Endodermal cell (in vitro differentiated cells): ENCODE data around the gene LRRC18. TPM values are rescaled to one million over a fixed set of nuclear protein-coding genes. Genes with fewer than 3 reads are reported as not detected.

ENCODE experiments used
- DNase-seq: peaks from one replicate; pipeline ENCODE4 v3.0.0-alpha.2; 2017
- H3K27ac ChIP-seq: 2 replicates; pipeline ENCODE4 v1.5.1; 2013; ENCODE audit warnings: mild to moderate bottlenecking, low read depth, low read length, moderate library complexity
- H3K27me3 ChIP-seq: 2 replicates; pipeline ENCODE4 v1.6.1; 2013; ENCODE audit warnings: mild to moderate bottlenecking, low read length, moderate library complexity; ENCODE audit not compliant: insufficient read depth, control insufficient read depth, poor library complexity, severe bottlenecking
- H3K36me3 ChIP-seq: 2 replicates; pipeline ENCODE4 v1.7.0; 2013; ENCODE audit warnings: mild to moderate bottlenecking, low read length, moderate library complexity; ENCODE audit not compliant: control insufficient read depth, insufficient read depth
- H3K4me1 ChIP-seq: one replicate; pipeline ENCODE4 v1.7.0; 2013; ENCODE audit warnings: low read length; ENCODE audit not compliant: control insufficient read depth, insufficient read depth
- H3K4me3 ChIP-seq: 2 replicates; pipeline ENCODE4 v1.5.1; 2013; ENCODE audit warnings: mild to moderate bottlenecking, low read length, moderate library complexity
- H3K9ac ChIP-seq: 2 replicates; pipeline ENCODE4 v1.6.1; 2013; ENCODE audit warnings: mild to moderate bottlenecking, low read length, moderate library complexity; ENCODE audit not compliant: poor library complexity, severe bottlenecking; ENCODE audit errors: extremely low read depth
- H3K9me3 ChIP-seq: 2 replicates; pipeline ENCODE4 v1.6.1; 2013; ENCODE audit warnings: mild to moderate bottlenecking, low read length, moderate library complexity; ENCODE audit not compliant: control insufficient read depth
- H3K27ac Mint-ChIP-seq: 2 replicates; pipeline ENCODE4 v1.8.0; 2020; ENCODE audit warnings: mixed read lengths
- H3K27me3 Mint-ChIP-seq: 2 replicates; pipeline ENCODE4 v1.8.0; 2021; ENCODE audit warnings: mild to moderate bottlenecking, mixed read lengths; ENCODE audit not compliant: insufficient read depth
- H3K36me3 Mint-ChIP-seq: 2 replicates; pipeline ENCODE4 v1.8.0; 2020; ENCODE audit warnings: low read depth, mixed read lengths
- H3K4me1 Mint-ChIP-seq: 2 replicates; pipeline ENCODE4 v1.8.0; 2020; ENCODE audit warnings: mixed read lengths
- H3K4me3 Mint-ChIP-seq: 2 replicates; pipeline ENCODE4 v1.8.0; 2020; ENCODE audit warnings: mild to moderate bottlenecking, moderate library complexity, mixed read lengths
- H3K9me3 Mint-ChIP-seq: 2 replicates; pipeline ENCODE4 v1.8.0; 2020; ENCODE audit warnings: mild to moderate bottlenecking, mixed read lengths
- WGBS, 2 experiments: methylation state at CpG; one replicate each; pipeline versions ENCODE4 v1.1.5 to v1.1.7; 2013; ENCODE audit warnings: missing lambda C conversion rate in 2 of 2, mixed read lengths in 1 of 2; ENCODE audit not compliant: insufficient coverage in 1 of 2, insufficient read length in 1 of 2; 5-methylcytosine and 5-hydroxymethylcytosine counted together
- total RNA-seq, 2 donors: library from RNA; stranded (reverse); fragmentation: NEBNext Ultra II Directional in 1 of 2; extraction: Animal tissue kit (Norgen Biotek cat#: 25700) in 1 of 2; gene quantifications; 2 replicates in 1 of 2; 3 replicates in 1 of 2; pipeline ENCODE4 v1.2.1, GENCODE V29; 2021
- TF ChIP-seq, protein P1 (sequence below): fragments of 200-600 bp; sonication (generic); conservative IDR thresholded peaks from 2 replicates; pipeline ENCODE4 v1.5.0; 2021; ENCODE audit warnings: antibody characterized with exemption, mild to moderate bottlenecking

LRRC18 gene
- total RNA-seq, 2 donors from 2014 or later, result not detected

DNA sequence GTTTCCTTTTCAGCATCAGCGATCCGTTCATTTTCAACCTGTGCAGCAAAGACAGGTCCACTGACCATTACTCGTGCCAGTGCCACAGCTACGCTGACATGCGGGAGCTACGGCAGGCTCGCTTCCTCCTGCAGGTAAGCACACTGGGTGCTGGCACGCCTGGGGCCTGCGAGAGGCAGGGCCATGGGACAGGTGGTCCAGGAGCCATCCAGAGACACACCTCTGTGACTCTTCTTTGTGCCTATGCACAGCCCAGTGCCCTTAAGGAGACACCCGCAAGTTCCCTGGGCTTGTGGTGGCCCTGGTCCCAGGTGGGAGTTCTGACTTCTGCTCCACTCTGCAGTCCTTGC is 42.2 kb downstream of the LRRC18 start:
- WGBS, 2 experiments, result 94 to 97% methylated on average over 8 to 10 of the region's 10 CpGs
- no peaks in the 10 kb centered on the region for H3K9me3 Mint-ChIP-seq

DNA sequence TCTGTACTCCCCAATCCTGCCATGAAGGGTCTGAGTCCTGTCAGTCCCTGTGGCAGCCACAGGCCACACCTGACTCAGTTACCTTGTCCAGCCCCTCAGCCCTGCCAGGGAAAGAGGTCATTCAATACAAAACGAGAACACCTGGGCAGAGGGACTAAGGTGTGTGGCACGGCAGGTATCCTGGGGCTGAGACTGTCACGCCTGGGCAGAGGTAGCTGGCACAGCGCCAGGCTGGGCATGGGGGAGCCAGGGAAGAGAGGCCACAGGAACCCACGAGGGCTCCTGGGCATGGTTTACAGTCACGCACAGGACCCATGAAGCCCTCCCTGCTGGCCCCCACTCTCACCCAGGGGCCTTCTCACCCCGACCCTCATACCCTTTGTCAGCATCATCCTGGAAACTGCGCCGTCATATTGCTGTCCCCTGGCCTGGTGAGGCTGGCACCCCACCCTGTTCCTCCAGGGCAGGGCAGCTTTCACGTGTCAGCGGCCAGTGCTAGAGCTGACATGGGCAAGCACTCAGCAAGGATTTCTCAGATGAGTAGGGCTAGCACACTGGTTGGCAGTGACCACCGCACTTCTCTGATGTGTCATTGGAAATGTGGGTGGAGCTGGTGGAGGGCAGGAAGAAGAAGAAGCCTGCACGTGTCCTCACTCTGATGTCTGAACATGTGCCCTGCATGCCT is 42.7 kb downstream of the LRRC18 start:
- Mint-ChIP-seq H3K4me1 (peaks cover under 1% of the 10 kb centered on the region), H3K27me3 (peaks cover 2% of the 10 kb centered on the region), H3K4me3 (no peak overlapping the region), H3K9me3 (no peaks in the 10 kb centered on the region), H3K27ac (no peak overlapping the region), H3K36me3 (no peaks in the 10 kb centered on the region)
- H3K27ac ChIP-seq, result no peak overlapping the region
- H3K4me1 ChIP-seq, result no peaks in the 10 kb centered on the region
- peak; percentile 27 for DNase-seq
- no peaks in the 10 kb centered on the region for H3K36me3 ChIP-seq
- TF ChIP-seq, protein P1, sequence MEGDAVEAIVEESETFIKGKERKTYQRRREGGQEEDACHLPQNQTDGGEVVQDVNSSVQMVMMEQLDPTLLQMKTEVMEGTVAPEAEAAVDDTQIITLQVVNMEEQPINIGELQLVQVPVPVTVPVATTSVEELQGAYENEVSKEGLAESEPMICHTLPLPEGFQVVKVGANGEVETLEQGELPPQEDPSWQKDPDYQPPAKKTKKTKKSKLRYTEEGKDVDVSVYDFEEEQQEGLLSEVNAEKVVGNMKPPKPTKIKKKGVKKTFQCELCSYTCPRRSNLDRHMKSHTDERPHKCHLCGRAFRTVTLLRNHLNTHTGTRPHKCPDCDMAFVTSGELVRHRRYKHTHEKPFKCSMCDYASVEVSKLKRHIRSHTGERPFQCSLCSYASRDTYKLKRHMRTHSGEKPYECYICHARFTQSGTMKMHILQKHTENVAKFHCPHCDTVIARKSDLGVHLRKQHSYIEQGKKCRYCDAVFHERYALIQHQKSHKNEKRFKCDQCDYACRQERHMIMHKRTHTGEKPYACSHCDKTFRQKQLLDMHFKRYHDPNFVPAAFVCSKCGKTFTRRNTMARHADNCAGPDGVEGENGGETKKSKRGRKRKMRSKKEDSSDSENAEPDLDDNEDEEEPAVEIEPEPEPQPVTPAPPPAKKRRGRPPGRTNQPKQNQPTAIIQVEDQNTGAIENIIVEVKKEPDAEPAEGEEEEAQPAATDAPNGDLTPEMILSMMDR, result no peak
- no peak overlapping the region for H3K4me3 ChIP-seq
- H3K9ac ChIP-seq, result no peak overlapping the region
- WGBS, 2 experiments, result 89 to 100% methylated on average over 5 to 13 of the region's 13 CpGs
- H3K9me3 ChIP-seq, result no peaks in the 10 kb centered on the region
- H3K27me3 ChIP-seq, result no peaks in the 10 kb centered on the region

More for the DNA sequence above, 42.2 kb downstream of the LRRC18 start:
- no peak overlapping the region for H3K27ac ChIP-seq
- Mint-ChIP-seq H3K4me1 (no peaks in the 10 kb centered on the region), H3K27ac (no peak overlapping the region), H3K36me3 (no peaks in the 10 kb centered on the region), H3K4me3 (no peak overlapping the region), H3K27me3 (peaks cover 2% of the 10 kb centered on the region)
- no peaks in the 10 kb centered on the region for H3K27me3 ChIP-seq
- peak; percentile 26 for DNase-seq
- H3K4me3 ChIP-seq, result no peak overlapping the region
- no peak overlapping the region for H3K9ac ChIP-seq
- H3K4me1 ChIP-seq, result no peaks in the 10 kb centered on the region
- H3K36me3 ChIP-seq, result no peaks in the 10 kb centered on the region
- H3K9me3 ChIP-seq, result no peaks in the 10 kb centered on the region
- TF ChIP-seq, protein P1, result no peak

DNA sequence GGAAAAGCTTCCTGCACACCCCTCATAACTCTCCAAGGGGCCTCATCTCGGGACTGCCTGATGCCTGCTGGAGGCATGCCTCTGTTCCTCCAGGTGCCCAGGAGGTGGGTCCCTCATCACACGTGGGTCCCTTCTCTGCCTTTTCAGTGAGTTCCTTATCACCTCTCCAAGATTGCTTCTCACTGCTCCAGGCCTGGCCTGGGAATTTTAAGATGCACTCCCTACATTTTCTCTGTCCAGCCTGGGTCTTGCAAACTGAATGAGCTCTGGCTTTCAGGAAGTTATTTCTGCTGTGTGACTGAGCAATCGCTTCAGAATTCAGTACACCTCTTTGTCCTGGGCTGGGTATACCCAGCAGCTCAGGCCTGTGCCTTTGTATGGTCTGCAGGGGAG is 43.8 kb downstream of the LRRC18 start:
- Mint-ChIP-seq H3K27me3 (peaks cover 2% of the 10 kb centered on the region), H3K27ac (no peak overlapping the region), H3K9me3 (no peaks in the 10 kb centered on the region), H3K36me3 (no peaks in the 10 kb centered on the region), H3K4me3 (no peak overlapping the region), H3K4me1 (peaks cover 1% of the 10 kb centered on the region)
- TF ChIP-seq, protein P1, result no peak
- H3K9ac ChIP-seq, result no peak overlapping the region
- no peaks in the 10 kb centered on the region for H3K9me3 ChIP-seq
- H3K4me1 ChIP-seq, result no peaks in the 10 kb centered on the region
- H3K27ac ChIP-seq, result no peak overlapping the region
- 61 to 81% methylated on average over 2 to 3 of the region's 3 CpGs for WGBS, 2 experiments
- no peak for DNase-seq
- H3K27me3 ChIP-seq, result no peaks in the 10 kb centered on the region
- H3K36me3 ChIP-seq, result no peaks in the 10 kb centered on the region
- H3K4me3 ChIP-seq, result no peak overlapping the region
